ENCODE results near the gene ARHGAP44. TPM values are rescaled to one million over a fixed set of nuclear protein-coding genes. Genes with fewer than 3 reads are reported as not detected.

The ARHGAP44 gene
- total and polyA plus RNA-seq, 2 of the 13 experiments (the other 11 are each of a cell fraction or from before 2014, with no cell fraction given) = 0.79 to 3.1 TPM

- H3K4me2 ChIP-seq (ENCODE audit: low read depth, low read length) = no peak overlapping the region
- POLR2A ChIA-PET = no interaction called here
These were observed 209.2 kb downstream of the ARHGAP44 start for GRCh38 chr17:12998461-12998860.

More at GRCh38 chr17:12998461-12998860, 209.2 kb downstream of the ARHGAP44 start:
- Histone ChIP-seq H3K4me3 (replicated peaks in 1 of 3; ENCODE audit: insufficient read depth in 1 of 3, low read depth in 2 of 3, low read length in 3 of 3) (no peak overlapping the region), H3K4me1 (ENCODE audit: insufficient read depth, low read length) (no peaks in the 10 kb centered on the region), H3K27me3 (ENCODE audit: control insufficient read depth in 1 of 2, insufficient read depth in 2 of 2, low read length in 2 of 2) (no peaks in the 10 kb centered on the region), H3K27ac (ENCODE audit: extremely low read length, insufficient read depth, low read length) (no peak overlapping the region), H3K9me3 (ENCODE audit: low read length) (no peaks in the 10 kb centered on the region), H3K36me3 (replicated peaks in 1 of 2; ENCODE audit: control insufficient read depth in 1 of 2, insufficient read depth in 2 of 2, low read length in 2 of 2) (peaks cover 39 to 89% of the 10 kb centered on the region in 2 experiments), H4K20me1 (ENCODE audit: insufficient read depth, low read length) (no peaks in the 10 kb centered on the region), H3K79me2 (ENCODE audit: insufficient read depth, low read length) (no peaks in the 10 kb centered on the region), H2AFZ (ENCODE audit: low read length) (no peak overlapping the region), H3K9ac (ENCODE audit: insufficient read depth, low read depth, low read length) (no peak overlapping the region)
- FAIRE-seq (no peak), ATAC-seq (no peak), DNase-seq (ENCODE audit: low spot score) (no peak)
- in situ Hi-C loops (cut with HindIII; ENCODE audit: extremely low pct_ligation_motif_present, low pct_unique_long_range_greater_than_20kb) = no loop called here
- intact Hi-C loops (cut with micrococcal nuclease; ENCODE audit: unreplicated experiment) = no loop called here
- WGBS (ENCODE audit: low lambda C conversion rate) = 96% methylated on average over 8 of the region's 8 CpGs
- no peak for TF ChIP-seq DNMT3B (CRISPR knock-in tag; conservative IDR thresholded peaks at IDR 0.05)
- TF ChIP-seq ZNF780A (CRISPR knock-in tag; IDR thresholded peaks at IDR 0.05) = no peak
- TF ChIP-seq ZNF512 (CRISPR knock-in tag; IDR thresholded peaks at IDR 0.05) = no peak
- no peak for TF ChIP-seq ZNF317 (CRISPR knock-in tag; IDR thresholded peaks at IDR 0.05)
- TF ChIP-seq ZNF205 (CRISPR knock-in tag; IDR thresholded peaks at IDR 0.05) = no peak
- TF ChIP-seq PHF5A (CRISPR knock-in tag; IDR thresholded peaks at IDR 0.05; ENCODE audit: low read depth, unreplicated experiment) = no peak
- no peak for TF ChIP-seq ZNF644 (CRISPR knock-in tag; IDR thresholded peaks at IDR 0.05; ENCODE audit: low read depth)
- no peak for TF ChIP-seq ZNF275 (CRISPR knock-in tag; IDR thresholded peaks at IDR 0.05; ENCODE audit: borderline replicate concordance)
- TF ChIP-seq HCFC1 (IDR thresholded peaks at IDR 0.05; ENCODE audit: low read depth, low read length) = no peak
- TF ChIP-seq ZNF10 (CRISPR knock-in tag; IDR thresholded peaks at IDR 0.05; ENCODE audit: borderline replicate concordance, low read depth) = no peak
- no peak for TF ChIP-seq PBX2 (CRISPR knock-in tag; IDR thresholded peaks at IDR 0.05)
- TF ChIP-seq CSRNP1 (CRISPR knock-in tag; IDR thresholded peaks at IDR 0.05) = no peak
- TF ChIP-seq DPF2 (CRISPR knock-in tag; IDR thresholded peaks at IDR 0.05; ENCODE audit: borderline replicate concordance, low read depth) = no peak
- no peak for TF ChIP-seq GATAD1 (CRISPR knock-in tag; IDR thresholded peaks at IDR 0.05)
- no peak for TF ChIP-seq TOPORS (CRISPR knock-in tag; IDR thresholded peaks at IDR 0.05)
- TF ChIP-seq PBX3 (CRISPR knock-in tag; IDR thresholded peaks at IDR 0.05; ENCODE audit: borderline replicate concordance) = no peak
- TF ChIP-seq ZNF234 (CRISPR knock-in tag; conservative IDR thresholded peaks at IDR 0.05) = no peak
- TF ChIP-seq SCMH1 (CRISPR knock-in tag; IDR thresholded peaks at IDR 0.05; ENCODE audit: borderline replicate concordance) = no peak
- TF ChIP-seq ZNF251 (CRISPR knock-in tag; IDR thresholded peaks at IDR 0.05) = no peak
- CTCF ChIA-PET (ENCODE audit: low intra/inter-chr PET ratio, low total read pairs) = no interaction called here
- BruUV-seq (replicated peaks) = no TSS peak

Data from HepG2 (cell line).